Left renal cortex interstitium (tissue), 4 donors: ENCODE measurements around the gene ZIC5. TPM values are rescaled to one million over a fixed set of nuclear protein-coding genes. Genes with fewer than 3 reads are reported as not detected.

Experiments
- DNase-seq, 4 donors: peaks; one replicate each; pipeline ENCODE4 v3.0.0-alpha.2; 2013; ENCODE audit warnings: low read depth in 4 of 4, low spot score in 2 of 4, missing footprints in 1 of 4
- polyA plus RNA-seq, 4 donors: library from polyadenylated mRNA; unstranded; fragments of 120-200 nt; gene quantifications; one replicate each; pipeline ENCODE4 v1.2.1, GENCODE V29; 2013; ENCODE audit not compliant: insufficient read length in 4 of 4

The ZIC5 gene
- under 1 TPM in 3 of 4 donors, not detected in 1; 0.05 to 0.25 (median 0.13) TPM for polyA plus RNA-seq

- DNase-seq, result no peak
Measured at GRCh38 chr13:99971576-99972189, at the start of gene ZIC5. Gene ZIC5, minus strand, starts transcription at chr13:99971767. Its CDS starts 164 bp downstream, at chr13:99971603.

- no peak for DNase-seq
Measured at GRCh38 chr13:100019780-100020356, 48.3 kb upstream of the ZIC5 start.

DNA sequence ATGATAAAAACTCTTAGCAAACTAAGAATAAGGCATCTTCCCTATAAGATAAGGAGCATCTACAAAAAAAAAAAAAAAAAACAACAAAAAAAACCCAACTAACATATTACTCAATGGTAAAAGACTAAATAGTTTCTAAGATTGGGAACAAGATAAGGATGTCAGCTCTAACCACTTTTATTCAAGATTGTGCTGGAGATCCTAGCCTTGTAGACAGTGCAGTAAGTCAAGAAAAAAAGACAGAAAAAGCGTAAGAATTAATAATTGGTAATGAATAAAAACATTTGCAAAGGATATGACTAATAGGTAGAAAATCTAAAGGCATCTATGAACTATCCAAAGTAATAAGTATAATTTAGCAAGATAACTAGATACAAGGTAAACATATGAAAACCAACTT is 43.1 kb upstream of the ZIC5 start:
- no peak for DNase-seq

GRCh38 chr13:99998261-99998660 is 26.7 kb upstream of the ZIC5 start:
- no peak for DNase-seq

GRCh38 chr13:99997702-99998214 is 26.2 kb upstream of the ZIC5 start:
- no peak for DNase-seq

- DNase-seq, result no peak
Measured at GRCh38 chr13:99996381-99996973, 24.9 kb upstream of the ZIC5 start.

- DNase-seq, result peak in 1 of 4 donors; percentile 62
Measured at GRCh38 chr13:99995589-99996380, 24.2 kb upstream of the ZIC5 start.

DNA sequence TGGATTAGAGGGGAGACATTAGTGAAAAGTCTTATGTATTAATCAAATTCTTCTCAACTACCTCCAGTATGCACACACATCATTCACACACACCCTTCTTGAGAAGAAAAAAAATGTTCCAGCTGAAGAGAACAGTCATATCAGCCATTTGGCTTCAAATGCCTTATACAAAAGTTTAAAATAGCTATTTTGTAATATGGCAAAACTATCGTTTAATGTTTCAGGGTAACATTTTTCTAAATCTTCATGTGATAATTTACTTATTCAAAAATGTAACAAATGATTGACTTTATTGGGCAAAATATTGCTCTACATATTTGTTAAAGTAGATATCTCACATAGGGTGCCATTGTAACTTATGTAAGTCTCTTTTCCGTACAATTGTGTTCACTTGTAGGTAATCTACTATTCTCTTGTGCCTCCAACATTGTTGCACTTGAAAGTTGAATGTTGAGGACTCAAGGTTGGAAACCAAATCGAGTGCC is 23.6 kb upstream of the ZIC5 start:
- no peak for DNase-seq

- peak in 1 of 4 donors; percentile 4 for DNase-seq
Measured at GRCh38 chr13:99994638-99995020, 23.1 kb upstream of the ZIC5 start.

DNA sequence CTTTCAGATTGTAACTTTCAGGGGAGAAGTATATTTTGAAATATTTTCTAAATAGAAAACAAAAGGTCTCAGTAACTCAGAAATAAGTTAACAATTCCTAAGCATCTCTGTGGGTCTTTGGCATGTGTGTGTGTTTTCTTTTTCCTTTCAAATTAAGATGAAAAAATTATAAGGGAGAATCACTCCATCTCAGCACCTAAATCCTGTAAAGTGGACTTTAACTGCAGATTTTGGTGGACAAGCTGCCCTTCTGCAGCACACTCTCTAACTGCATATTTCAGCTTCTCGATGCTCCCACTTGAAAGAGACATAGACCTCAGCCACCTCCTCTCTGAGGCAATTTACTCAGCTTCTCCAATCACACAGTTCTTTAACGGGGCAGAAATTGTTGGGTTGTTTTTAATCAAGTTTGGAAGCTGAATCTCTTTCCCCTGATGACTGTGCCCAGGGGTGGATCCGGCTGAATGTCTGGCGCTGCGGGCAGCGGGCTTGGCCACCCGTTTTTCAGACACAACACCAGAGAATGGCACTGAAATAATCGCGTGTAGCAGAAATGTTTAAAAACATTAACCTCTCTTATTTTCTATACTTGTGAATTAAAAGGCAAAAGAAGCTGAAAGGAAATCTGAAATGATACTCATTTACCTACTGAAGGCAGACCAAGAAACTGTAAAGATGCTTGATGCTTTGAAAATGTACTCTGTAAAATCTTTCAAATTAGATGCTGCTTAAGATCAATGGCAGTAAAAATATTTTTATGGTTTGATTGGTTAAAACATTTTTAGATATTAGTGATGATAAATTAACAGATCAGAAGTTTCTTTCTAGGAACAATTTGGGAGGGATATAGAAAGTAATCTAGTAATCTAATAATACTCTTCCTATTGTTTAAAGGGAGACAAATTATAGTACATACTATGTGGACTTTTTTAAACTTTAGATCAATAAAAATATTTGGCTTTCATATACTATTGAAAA is 22.4 kb upstream of the ZIC5 start:
- peak in 1 of 4 donors; percentile 18 for DNase-seq

DNA sequence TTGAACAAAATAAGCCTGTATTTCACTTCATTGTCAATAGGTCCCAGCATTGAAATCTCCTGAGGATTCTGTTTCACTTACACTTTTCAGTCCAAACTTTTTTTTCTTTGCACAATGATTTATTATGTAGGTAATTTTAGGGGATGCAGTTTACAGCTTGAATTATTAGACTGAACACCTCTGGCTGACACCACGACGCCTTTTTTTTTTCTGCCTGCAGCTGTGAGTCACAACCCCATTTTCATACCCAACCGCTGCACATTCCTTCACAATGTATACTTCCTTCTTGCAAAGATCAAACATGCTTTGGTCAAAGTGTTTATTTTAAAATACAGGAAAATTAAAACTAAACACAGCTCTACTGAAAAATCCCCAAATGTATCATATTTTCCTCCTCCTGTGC is 21.4 kb upstream of the ZIC5 start:
- DNase-seq, result peak in 1 of 4 donors; percentile 11

GRCh38 chr13:99991828-99992775 is 20.5 kb upstream of the ZIC5 start:
- DNase-seq, result peak in 1 of 4 donors; percentile 5

GRCh38 chr13:99991013-99991827 is 19.7 kb upstream of the ZIC5 start:
- DNase-seq, result no peak

DNA sequence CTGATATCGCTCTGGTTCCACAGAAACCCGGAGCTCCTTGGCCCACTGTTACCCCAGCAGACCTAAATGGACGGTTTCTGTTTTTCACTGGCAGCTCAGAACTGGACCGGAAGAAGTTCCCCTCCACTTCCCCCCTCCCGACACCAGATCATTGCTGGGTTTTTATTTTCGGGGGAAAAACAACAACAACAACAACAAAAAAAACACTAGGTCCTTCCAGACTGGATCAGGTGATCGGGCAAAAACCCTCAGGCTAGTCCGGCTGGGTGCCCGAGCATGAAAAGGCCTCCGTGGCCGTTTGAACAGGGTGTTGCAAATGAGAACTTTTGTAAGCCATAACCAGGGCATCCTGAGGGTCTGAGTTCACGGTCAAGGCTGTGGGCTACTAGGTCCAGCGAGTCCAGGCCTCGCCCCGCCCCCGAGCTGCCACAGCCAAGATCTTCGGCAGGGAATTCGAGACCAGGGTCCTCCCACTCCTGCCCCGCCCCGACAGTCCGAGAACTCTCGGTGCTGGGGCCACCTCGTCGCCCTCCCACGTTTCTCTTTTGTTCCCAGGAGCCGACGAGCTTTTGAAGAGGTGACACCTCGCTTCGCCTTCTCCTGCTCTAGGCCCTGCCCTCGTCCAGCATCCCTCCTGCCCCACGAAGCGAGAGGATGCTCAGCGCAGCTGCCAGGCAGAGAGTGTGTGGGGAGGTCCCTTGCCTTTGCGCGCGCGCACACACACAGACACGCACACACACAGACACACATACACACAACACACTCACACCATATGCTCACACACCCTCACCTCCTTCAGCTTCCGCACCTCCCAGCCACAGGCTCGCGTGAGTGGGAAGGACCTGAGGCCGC is 18.8 kb upstream of the ZIC5 start:
- no peak for DNase-seq

DNA sequence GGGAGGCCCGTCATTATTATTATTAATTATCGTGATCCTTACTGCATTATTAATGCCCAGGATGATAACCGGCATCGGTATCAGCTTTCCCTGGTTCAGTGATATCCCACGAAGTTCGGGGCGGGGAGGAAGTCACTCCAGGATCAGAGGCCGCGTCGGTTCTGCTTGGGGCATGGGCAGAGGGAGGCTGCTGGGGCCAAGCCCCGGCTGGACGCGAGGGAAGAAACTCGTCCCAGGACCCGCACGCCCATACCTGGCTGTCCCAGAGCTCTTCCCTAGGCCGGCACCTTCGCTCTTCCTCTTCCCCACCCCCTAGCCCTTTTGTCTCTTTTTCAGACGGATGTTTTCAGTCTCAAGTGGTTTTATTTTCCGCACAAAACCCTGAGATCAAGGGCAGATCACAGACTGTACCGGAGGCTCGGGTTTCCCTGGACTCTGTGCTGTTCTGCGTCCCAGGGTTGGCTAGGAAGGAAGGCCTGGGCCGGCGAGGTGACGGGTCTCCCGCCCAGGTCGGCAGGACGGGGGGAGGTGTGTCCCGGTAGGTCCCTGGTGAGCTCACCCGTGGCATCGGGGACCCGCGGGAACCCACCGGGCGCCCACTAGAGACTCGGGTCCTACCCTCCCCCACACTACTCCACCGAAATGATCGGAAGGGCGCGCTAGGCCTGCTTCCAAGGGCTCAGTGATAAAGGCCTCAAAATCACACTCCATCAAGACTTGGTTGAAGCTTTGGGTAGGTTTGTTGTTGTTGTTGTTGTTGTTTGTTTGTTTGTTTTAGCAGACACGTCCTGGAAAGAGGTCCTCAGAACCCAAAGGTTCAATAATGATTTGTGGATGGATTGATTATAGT is 17.9 kb upstream of the ZIC5 start:
- DNase-seq, result no peak
